HG03039 (cell line): ENCODE results near the gene TRAM2.

ENCODE experiments used
- ATAC-seq: cut with Tn5 transposase; IDR thresholded peaks from one replicate; pipeline ENCODE4 v1.9.1; 2021; ENCODE audit warnings: mild to moderate bottlenecking, moderate library complexity; ENCODE audit not compliant: unreplicated experiment

TRAM2 gene

GRCh38 chr6:52548353-52548713 is 28.5 kb downstream of the TRAM2 start:
- no peak for ATAC-seq

GRCh38 chr6:52547647-52548352 is 29.1 kb downstream of the TRAM2 start:
- ATAC-seq = no peak

GRCh38 chr6:52546678-52547077 is 30.2 kb downstream of the TRAM2 start:
- peak; percentile 74 for ATAC-seq

GRCh38 chr6:52546192-52546591 is 30.7 kb downstream of the TRAM2 start:
- peak; percentile 50 for ATAC-seq

GRCh38 chr6:52545406-52546119 is 31.3 kb downstream of the TRAM2 start:
- peak; percentile 17 for ATAC-seq

GRCh38 chr6:52544602-52545405 is 32.1 kb downstream of the TRAM2 start:
- no peak for ATAC-seq

GRCh38 chr6:52543729-52544601 is 32.9 kb downstream of the TRAM2 start:
- ATAC-seq = no peak

GRCh38 chr6:52543262-52543661 is 33.6 kb downstream of the TRAM2 start:
- ATAC-seq = no peak

GRCh38 chr6:52541135-52541534 is 35.7 kb downstream of the TRAM2 start:
- ATAC-seq = no peak

GRCh38 chr6:52540286-52540902 is 36.5 kb downstream of the TRAM2 start:
- no peak for ATAC-seq

- no peak for ATAC-seq
Observed at GRCh38 chr6:52539607-52540006, 37.3 kb downstream of the TRAM2 start.

GRCh38 chr6:52538901-52539354 is 37.9 kb downstream of the TRAM2 start:
- no peak for ATAC-seq

- no peak for ATAC-seq
Observed at GRCh38 chr6:52538252-52538900, 38.5 kb downstream of the TRAM2 start.

- peak; percentile 57 for ATAC-seq
Observed at GRCh38 chr6:52537001-52537753, 39.7 kb downstream of the TRAM2 start.

- ATAC-seq = no peak
Observed at GRCh38 chr6:52536424-52536916, 40.4 kb downstream of the TRAM2 start.

GRCh38 chr6:52535711-52536423 is 41.0 kb downstream of the TRAM2 start:
- ATAC-seq = no peak

- no peak for ATAC-seq
Observed at GRCh38 chr6:52534966-52535390, 41.9 kb downstream of the TRAM2 start.

GRCh38 chr6:52534363-52534762 is 42.5 kb downstream of the TRAM2 start:
- no peak for ATAC-seq
